HG03354 (cell line): Measurements from ENCODE around the gene GRIPAP1.
"Not testable (repeated sequence)": the region's sequence is repeated elsewhere in the genome, so short reads cannot be mapped to it uniquely, and the experiment has no call there.

Experiments used
- ATAC-seq: cut with Tn5 transposase; IDR thresholded peaks from one replicate; pipeline ENCODE4 v1.9.1; 2021; ENCODE audit warnings: mild to moderate bottlenecking; ENCODE audit not compliant: unreplicated experiment, poor library complexity, severe bottlenecking

The GRIPAP1 gene

DNA sequence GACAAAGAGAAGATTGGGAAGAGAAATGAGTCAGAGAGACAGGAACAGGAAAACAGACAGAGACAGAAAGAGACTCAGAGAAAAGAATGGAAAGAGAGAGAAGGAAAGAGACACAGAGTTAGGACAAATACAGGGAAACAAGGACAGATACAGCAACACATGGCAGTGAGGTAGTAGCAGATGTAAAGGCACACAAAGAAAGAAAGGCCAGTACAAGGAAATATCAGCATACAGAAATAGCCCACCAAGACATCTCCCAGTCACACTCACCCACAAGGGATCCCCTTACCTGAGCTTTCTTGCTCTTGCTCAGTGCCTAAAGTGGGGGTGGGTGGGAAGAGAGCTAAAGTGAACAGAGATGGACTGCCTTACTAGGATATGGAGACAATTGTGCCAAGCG lies 4.2 kb downstream of the GRIPAP1 start:
- ATAC-seq = no peak

DNA sequence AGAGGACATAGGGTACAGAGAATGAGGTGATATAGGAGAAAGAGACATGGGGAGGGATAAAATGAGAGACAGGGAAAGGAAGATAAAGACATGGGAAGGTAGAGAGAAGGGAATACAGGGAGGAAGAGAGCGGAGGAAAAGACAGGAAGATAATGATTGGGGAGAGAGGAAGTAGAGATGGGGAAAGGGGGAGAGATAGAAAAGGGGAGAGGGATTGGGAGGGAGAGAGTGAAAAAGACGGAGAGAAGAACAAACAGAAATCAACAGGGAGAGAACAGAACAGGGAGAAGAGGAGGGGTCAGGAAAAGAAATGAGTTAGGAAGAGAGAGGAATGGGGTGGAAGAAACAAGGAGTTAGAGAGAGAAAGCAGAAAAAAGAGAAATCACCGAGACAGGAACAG lies 4.6 kb downstream of the GRIPAP1 start:
- no peak for ATAC-seq

DNA sequence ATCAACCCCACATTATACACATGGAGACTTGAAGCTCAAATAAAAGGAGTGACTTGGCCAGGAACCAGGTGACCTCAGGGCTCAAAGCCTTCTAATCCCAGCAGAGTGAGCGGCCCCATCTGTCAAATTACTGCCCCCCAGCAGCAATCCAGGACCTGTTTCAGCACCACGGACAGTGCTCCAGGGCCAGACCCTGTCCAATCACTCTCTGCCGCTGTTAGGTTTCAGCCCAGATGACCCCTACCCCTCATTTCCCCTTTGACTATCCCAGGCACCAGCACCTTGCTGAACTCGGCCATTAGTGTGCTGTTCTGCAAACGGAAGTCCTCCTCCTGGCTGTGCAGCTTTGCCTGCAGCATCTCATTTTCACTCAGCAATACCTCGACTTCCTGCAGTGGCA lies 5.1 kb downstream of the GRIPAP1 start:
- ATAC-seq = no peak

DNA sequence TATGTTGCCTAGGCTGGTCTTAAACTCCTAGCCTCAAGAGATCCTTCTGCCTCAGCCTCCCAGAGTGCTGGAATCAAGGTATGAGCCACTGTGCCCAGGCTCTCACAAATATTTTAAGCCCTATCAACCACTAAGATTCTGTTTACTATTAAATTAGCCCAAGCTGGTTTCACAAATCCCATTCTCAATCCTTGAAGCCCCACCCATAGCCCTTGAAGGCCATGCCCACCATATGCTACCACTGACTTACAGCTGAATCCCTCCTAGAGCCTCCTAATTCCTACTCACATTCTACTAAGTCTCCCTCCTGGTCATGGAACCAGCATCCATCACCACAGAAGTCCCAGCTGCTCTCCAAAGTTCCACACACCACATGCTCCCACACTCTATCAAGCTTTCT lies 9.7 kb downstream of the GRIPAP1 start:
- no peak for ATAC-seq

DNA sequence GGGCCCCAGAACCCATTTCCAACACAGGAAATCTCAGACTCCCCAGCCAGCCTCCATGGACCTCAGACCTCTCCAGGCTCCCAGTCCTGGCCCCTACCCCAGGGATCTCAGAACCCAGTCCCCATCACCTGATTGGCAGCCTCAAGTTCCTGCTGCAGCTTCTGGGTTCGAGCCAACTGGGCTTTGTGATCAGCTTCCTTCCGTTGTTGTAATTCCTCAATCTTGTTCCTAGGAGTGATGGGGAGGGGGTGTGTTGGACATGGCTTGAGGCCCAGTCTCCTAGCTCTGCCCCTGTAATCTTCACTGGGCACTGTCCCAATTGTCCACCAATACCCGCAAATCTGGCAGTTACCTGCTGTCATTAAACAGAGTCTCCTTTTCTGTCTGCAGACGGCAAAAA lies 12.6 kb downstream of the GRIPAP1 start:
- ATAC-seq = no peak

DNA sequence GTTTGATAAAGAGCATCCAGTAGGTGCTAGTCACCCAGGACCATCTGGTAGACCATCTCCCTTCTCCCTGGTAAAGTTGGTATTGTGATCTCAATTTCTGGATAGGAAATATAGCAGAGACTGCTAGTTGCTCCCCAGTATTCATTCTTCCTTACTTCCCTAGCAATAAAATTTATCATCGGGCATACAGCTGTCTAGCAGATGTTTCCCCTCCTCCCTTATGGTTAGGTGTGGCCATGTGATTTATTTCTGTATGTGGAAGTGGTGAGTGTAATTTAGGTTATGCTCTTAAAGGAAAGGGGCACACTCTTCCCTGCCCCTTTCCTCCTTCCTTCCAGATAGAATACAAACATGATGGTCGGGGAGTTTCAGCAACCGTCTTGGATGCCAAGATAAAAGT lies 18.2 kb downstream of the GRIPAP1 start:
- no peak for ATAC-seq

DNA sequence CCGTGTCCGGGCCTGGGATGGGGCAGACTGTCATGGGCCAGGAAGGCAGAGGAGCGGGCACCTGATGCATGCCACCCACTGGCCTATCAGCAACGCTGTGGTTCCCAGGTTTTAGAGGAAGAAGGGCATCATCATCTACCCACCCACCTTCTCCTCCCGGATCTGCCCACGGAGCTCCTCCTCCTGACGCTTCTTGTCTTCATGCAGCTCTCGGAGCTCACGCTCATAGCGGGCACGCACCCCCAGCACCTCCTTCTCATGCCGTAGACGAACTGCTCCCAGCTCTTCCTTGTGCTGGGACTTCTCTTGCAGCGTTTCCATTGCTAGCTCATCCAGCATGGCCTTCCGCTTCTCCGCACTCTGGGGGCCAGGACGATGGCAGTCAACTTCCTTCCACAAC lies 19.0 kb downstream of the GRIPAP1 start:
- ATAC-seq = no peak

DNA sequence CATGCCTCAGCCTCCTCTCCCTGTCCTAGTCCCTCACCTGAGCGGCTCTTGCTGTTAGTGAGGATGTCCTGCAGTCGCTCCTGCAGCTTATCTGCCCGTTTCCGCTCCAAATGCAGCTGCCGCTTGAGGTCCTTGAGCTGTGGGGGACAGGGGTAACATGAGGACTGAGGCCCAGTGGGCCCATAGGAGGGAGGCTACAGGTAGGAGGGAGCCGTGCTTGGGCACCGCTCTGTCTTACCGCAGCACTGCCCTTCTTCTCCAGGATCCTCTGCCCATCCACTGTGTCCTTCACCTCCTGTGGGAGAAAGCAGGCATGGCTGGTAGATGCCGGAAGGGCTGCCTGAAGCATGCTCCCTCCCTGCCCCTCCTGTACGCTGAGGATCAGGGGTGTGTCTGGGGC lies 20.9 kb downstream of the GRIPAP1 start:
- ATAC-seq = no peak

DNA sequence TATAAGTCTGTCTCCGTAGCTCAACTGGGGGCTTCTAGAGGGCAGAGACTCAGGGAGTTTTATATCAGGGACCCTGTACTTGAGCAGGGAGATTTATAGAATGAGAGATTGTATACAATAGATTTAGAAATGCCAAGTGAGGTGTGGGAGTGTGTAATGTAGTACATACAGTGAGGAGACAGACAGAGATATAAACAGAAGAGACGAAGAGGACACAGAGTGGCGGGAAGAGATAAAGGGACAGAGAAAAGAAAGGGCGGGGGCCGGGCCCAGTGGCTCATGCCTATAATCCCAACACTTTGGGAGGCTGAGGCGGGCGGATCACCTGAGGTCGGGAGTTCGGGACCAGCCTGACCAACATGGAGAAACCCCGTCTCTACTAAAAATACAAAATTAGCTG lies 21.7 kb downstream of the GRIPAP1 start:
- ATAC-seq = not testable (repeated sequence)

DNA sequence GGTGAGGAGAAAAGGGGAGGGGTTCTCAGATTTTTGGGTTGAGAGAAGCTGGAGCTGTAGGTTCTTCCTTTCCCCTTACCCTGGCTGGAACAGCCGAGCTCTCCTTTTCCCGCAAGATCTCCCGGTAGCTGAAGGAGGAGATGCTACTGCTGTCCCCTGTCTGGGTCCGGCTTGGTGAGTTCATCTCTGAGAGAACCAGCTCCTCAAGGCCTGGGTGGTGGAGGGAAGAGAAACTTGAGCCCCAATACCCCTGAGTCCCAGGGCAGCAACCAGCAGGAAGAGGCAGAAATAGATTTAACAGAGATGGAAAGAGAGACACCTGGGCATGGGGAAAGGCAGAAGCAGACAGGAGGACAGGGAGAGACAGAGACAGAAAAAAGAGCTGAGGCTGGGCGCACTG lies 23.8 kb downstream of the GRIPAP1 start:
- ATAC-seq = no peak

DNA sequence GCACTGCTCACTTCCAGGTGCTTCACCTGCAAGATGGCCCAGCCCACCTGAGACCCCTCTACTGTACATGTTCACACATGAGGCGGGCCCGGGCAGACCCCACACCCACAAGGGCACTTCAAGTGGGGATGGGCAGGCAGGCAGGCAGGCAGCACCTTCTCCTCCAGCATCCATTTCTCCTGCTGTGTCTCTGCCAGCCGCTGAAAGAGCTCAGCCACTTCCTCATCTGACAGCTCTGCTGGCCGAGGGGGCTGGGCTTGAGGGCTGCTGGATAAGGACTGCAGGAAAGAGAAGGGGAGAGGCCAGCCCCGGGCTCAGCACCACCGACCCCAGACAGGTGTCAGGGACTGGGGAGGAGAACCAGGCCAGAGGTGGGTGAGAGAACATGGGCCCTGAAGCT lies 26.0 kb downstream of the GRIPAP1 start:
- no peak for ATAC-seq

DNA sequence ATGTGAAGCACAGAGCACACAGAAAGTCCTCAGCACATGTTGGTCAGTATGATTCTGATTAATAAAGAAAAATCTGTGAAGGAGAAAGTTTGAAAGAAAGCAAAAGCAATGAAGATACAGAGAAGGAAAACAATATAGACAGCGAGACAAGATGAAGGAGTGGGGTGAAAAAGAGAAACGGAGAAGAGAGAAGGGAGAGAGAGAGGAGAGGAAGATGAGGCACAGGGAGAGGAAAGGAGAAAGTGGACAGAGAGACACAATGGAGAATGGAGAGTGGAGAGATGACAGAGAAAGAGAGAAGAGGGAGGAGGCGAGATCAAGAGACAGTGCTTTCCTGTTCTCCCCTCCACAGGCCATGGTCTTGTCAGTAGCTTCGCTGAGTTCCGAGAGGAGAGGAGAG lies 26.5 kb downstream of the GRIPAP1 start:
- ATAC-seq = no peak

DNA sequence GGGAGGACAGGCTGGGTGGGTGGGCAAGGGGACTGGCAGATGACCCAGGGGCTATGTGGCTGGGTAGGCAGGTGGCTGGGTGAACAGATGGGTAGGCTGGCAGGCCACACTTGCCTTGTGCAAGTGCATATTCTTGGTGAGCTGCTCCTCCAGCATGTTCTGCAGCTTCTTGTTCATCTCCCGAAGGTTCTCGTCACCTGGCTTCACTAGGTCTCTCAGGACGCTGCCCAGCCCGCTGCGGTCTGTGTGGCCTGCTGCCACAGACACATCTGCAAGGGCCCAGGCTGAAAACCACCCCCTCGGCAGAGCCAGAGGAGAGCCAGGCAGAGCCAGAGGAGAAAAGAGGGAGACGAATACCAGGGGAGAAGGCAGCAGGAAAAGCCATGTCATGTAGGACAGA lies 27.0 kb downstream of the GRIPAP1 start:
- ATAC-seq = no peak

DNA sequence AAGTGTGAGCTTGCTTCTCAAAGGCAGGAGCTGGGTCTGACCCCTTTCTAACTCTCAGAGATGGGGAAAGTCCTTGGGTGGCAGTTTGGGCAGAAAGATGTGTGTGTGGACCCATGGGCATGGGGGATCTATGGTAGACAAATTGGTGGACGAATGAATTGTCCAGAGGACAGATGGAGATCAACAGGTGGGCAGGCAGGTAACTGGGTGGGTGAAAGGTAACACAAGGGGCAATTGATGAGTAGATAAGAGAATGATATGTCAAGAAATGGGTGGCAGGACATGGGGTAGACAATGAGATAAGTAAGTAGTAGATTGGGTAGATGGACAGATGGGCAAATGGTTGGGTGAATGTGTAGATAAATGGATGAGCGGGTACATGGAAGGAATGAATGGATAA lies 27.5 kb downstream of the GRIPAP1 start:
- ATAC-seq = no peak

DNA sequence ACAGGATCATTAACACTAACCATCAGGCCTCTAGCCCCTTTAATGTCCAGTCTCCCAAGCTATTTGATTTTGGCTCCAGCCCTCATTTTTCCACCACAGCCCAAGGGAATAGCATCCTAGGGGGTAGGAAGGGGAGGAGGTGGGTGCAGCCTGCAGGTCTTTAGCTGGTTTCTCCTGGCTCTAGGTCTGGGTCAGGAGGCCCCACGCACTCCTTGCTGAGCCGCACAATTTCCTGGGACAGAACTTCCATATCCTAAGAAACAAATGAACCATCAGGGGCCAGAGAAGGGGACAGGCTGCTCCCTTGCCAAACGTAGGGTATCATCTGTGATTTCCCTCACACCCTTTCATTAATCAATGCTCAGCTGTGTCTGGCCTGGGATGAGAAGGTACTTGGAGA lies 28.0 kb downstream of the GRIPAP1 start:
- no peak for ATAC-seq

DNA sequence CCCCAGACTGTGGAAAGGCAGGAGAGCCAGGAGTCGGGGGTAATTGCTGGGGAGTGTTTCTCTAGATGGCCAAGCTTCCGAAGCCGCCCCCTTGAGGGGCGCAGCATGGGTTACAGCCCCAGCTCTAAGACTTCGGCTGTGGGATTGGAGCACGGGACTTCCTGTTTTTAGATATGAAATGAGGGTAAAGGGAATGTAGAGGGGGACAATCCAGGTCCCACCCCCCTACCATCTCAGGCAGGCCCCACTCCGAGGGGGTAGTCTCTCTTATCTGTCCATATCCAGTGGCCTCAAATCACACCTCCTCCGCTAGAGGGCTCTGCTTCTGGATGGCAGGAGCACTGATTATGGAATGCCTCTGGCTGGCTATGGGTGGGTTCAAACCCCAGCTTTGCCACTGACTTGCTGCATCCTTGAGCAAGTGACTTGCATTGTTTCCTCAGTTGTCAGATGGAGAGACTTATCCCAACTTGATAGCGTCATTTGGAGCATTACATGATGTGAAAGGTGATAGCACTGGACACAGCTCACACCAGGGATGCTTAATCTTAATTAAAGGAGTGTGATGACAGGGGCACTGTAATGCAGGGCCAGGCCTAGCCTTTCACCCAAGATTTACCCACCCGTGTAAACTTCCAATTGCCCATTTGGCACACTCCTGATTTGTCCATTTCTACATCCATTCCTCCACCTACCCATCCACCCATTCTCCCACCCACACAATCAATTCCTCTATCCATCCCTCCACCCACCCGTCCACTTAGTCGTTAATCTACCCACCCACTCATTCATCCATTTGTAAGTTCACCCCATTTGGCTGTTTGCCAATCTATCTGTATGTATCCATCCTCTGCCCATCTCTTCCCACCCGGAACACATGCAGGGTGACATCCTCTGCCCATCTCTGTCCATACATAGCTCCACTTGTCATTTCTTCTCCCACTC lies 29.6 kb downstream of the GRIPAP1 start:
- ATAC-seq = no peak

DNA sequence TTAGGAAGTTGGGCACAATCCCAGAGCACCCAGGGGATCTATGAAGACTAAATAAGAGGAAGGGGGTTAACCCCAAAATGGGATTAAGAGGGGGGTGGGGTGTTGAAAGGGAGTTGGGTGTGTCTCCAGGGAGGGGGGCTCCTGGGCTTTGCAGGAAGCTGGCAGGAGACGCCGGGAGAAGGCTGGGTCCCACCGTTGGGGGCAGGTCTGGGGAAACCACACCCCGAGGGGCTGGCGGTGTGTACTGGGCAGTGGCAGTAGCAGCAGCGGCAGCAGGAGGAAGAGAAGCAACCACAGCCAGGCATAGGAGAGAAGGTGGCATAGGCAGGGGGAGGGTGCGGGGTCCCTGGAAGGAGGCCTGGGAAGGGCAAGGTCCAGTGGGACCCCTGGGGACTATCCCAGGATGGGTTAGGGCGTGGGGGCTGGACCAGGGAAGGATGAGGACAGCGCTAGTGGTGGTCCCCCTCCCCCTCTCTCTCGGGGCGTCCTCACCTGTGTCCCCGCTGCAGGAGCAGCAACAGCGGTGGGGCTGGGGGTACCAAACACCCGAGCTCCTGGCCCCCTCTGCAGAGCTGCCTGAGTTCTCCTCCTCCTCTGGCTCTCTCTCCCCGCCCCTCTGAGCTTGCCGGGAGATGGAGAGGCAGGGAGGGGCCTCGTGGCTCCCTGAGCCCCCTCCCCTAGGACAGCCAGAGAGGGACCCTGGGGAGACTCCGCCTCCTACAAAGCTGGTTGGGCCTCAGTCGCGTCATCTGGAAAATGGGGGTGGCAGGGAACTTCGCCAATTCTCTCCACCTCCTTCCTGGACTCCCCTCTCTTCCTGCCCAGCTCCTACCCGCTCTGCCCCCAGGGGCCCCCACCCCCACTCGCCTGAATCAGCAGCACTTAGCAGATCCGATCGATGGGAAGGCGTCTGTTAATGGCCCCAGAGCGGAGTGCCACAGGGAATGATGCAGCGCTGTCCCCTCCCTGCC lies 30.5 kb downstream of the GRIPAP1 start, which contains the start of gene KCND1:
TSS of gene KCND1 (minus strand) at position 596 of the 971 bp plus-strand sequence. CDS start 1,573 bp downstream, outside the sequence.
- no peak for ATAC-seq

DNA sequence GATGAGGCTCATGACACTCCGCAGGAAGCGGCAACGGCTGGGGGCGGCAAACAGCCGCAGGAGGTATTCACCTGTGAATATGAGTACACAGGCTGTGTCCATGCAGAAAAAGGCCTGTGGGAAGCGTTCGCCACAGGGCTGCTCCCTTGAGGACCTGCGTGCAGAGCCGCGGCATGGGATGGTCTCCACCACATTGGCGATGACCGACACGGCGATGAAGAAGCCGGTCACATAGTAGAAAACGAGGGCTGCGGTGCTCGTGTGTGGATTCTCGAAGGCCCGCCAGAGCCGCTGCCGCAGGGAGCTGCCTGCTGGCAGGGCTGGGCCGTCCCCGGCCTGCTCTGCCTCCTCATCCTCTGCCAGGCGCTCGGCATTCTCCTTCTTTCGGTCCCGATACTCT lies 32.6 kb downstream of the GRIPAP1 start:
- no peak for ATAC-seq

DNA sequence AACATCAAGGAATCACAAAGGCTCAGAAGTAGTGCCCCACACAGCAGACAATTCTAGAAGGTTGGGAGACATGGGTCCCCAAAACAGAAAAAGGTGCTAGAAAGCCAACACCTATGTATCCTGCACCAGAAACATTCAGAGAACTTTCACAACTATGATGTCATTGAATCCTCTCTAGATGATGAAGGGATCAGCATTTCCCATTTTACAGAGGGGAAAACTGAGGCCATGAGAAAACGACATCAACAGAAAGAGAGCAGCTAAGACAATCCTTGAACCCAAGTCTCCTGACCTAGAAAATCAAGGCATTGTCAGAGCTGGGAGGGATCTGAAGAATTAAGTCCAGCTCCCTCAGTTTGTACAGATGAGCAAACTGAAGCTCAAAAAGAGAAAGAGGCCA lies 33.7 kb downstream of the GRIPAP1 start:
- no peak for ATAC-seq

DNA sequence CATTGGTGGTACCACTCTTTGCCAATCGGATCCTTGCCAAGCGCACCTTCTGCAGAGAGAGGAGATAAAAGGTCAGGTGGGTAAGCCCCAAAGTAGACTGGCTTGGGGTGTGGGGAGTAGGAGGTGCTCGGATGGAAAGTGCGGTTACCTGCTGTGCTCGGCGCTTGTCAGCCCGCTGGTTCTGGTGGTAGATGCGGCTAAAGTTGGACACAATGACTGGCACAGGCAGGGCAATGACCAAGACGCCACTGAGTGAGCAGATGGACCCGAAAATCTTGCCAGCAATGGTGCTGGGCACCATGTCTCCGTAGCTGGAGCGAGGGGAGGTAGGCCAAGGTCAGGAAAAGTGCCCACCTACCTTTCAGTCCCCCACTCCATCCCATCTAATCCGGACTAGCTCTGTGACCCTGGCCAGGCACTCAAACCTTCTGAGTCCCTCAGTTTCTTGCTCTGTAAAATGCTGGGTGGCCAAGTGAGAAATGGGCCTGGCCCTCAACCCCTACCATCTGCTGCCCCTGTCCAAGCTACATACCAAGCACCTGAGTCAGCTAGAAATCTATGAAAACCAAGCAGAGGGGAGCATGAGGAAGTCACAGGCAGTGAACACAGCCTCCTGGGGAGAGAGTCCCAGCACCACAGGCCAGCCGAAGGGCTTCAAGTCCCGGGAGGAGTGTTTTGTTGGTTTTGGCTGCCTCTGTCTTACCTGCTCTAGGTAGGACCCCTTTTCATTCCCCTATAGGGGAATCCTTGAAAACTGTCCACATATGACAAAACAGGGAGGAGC lies 35.1 kb downstream of the GRIPAP1 start:
- ATAC-seq = no peak
